Kidney (tissue), 14 donors: Measurements from ENCODE around the gene LILRA5. TPM values are rescaled to one million over a fixed set of nuclear protein-coding genes. Genes with fewer than 3 reads are reported as not detected.

Source experiments
- DNase-seq, 5 donors: peaks; one replicate each; pipeline ENCODE4 v3.0.0-alpha.2; 2013 to 2020
- FAIRE-seq: peaks from 2 replicates; lab custom pipeline; 2012; peaks lifted over from hg19 to GRCh38; lab: Jason Lieb, UNC
- H3K27ac ChIP-seq, 2 donors: one replicate each; pipeline ENCODE4 v1.7.0; 2013; ENCODE audit warnings: low read depth in 2 of 2, low read length in 2 of 2, inconsistent platforms in 1 of 2
- H3K27me3 ChIP-seq: one replicate; pipeline ENCODE4 v1.7.1; 2013; ENCODE audit warnings: low read length, inconsistent platforms; ENCODE audit not compliant: control insufficient read depth, insufficient read depth
- H3K36me3 ChIP-seq, 3 donors: one replicate each; pipeline versions ENCODE4 v1.7.0 to v1.7.1; 2013; ENCODE audit warnings: low read length in 3 of 3, control low read depth in 1 of 3, inconsistent platforms in 1 of 3; ENCODE audit not compliant: insufficient read depth in 3 of 3, control insufficient read depth in 2 of 3
- H3K4me1 ChIP-seq, 3 donors: one replicate each; pipeline versions ENCODE4 v1.7.0 to v1.7.1; 2013; ENCODE audit warnings: low read length in 3 of 3, inconsistent platforms in 1 of 3, low read depth in 1 of 3; ENCODE audit not compliant: control insufficient read depth in 2 of 3, insufficient read depth in 2 of 3
- H3K4me3 ChIP-seq, 3 donors: one replicate each; pipeline versions ENCODE4 v1.7.0 to v1.8.1; 2013; ENCODE audit warnings: low read length in 3 of 3, control low read depth in 1 of 3, inconsistent platforms in 1 of 3
- H3K9ac ChIP-seq, 3 donors: one replicate each; pipeline versions ENCODE4 v1.7.0 to v1.7.1; 2013; ENCODE audit warnings: low read length in 3 of 3, control low read depth in 1 of 3, inconsistent platforms in 1 of 3
- H3K9me3 ChIP-seq, 3 donors: one replicate each; pipeline versions ENCODE4 v1.7.0 to v1.7.1; 2013; ENCODE audit warnings: low read length in 3 of 3, control low read depth in 1 of 3, inconsistent platforms in 1 of 3; ENCODE audit not compliant: control insufficient read depth in 2 of 3, insufficient read depth in 1 of 3
- CTCF ChIP-seq: IDR thresholded peaks from 3 replicates; pipeline ENCODE4 v1.5.1; 2012; ENCODE audit warnings: mild to moderate bottlenecking, moderate library complexity, borderline replicate concordance; ENCODE audit not compliant: insufficient read depth; ENCODE audit errors: extremely low read depth
- intact Hi-C: fragments of 100-400 bp; cut with DNase I; formaldehyde crosslinking; loops from one replicate; pipeline ENCODE4 v1.11.1; 2022
- microRNA-seq: library from miRNA; unstranded; fragments of <30 nt; microRNA quantifications from one replicate; pipeline ENCODE4 v1.2.0, GENCODE V29; 2020
- polyA plus RNA-seq: library from polyadenylated mRNA; stranded (reverse); fragments of 350-450 nt; fragmentation: Illumina TruSeq; extraction: RNeasy Lipid Tissue Mini Kit (QIAGEN cat#74804); gene quantifications from one replicate; pipeline ENCODE4 v1.2.3, GENCODE V29; 2014; ENCODE audit warnings: low read depth, low replicate concordance; ENCODE audit not compliant: insufficient read depth
- total RNA-seq: library from RNA; stranded (reverse); fragmentation: NEBNext Ultra II Directional; extraction: Animal tissue kit (Norgen Biotek cat#: 25700); gene quantifications from one replicate; pipeline ENCODE4 v1.2.1, GENCODE V29; 2021
- donor health status: control.
- donor health status: control.
- donor health status: control.
- donor health status: control.
- donor health status: control.
- donor health status: DM: yes; HTN: yes; CAD: no.
- donor health status: Normal renal cell carcinoma (clear cell type).

The LILRA5 gene
- total and polyA plus RNA-seq, 2 donors from 2014 or later = 1.4 to 5.9 TPM

- no peaks in the 10 kb centered on the region for H3K36me3 ChIP-seq
- H3K4me3 ChIP-seq = no peak within 1 kb of the TSS
- FAIRE-seq (no peak), DNase-seq (no peak)
- intact Hi-C loops = no loop called here
- no peak for TF ChIP-seq CTCF
- H3K27me3 ChIP-seq = no peaks in the 10 kb centered on the region
- no peaks in the 10 kb centered on the region for H3K4me1 ChIP-seq
- H3K9me3 ChIP-seq = no peaks in the 10 kb centered on the region
- H3K9ac ChIP-seq = no peak within 1 kb of the TSS
- H3K27ac ChIP-seq = no peak within 1 kb of the TSS
These were observed 55.9 kb downstream of the LILRA5 start, which contains the start of gene LILRB5 for GRCh38 chr19:54257116-54257480. Gene LILRB5 (minus strand): TSS chr19:54257273. CDS start chr19:54257193, 80 bp downstream.

Small RNA genes within 50 kb of the gene (microRNA-seq; reads per million reads assigned to microRNA genes)
- gene MIR4752 = not detected

Other genes starting within 250 kb of the LILRA5 start
- gene VSTM1, start 249.3 kb downstream of the LILRA5 start, total RNA-seq = 0.35 TPM
- 1.0 TPM for gene VSTM1, start 249.3 kb downstream of the LILRA5 start, polyA plus RNA-seq
- gene TARM1, start 231.8 kb downstream of the LILRA5 start, total RNA-seq = not detected
- not detected for gene TARM1, start 231.8 kb downstream of the LILRA5 start, polyA plus RNA-seq
- gene OSCAR, start 212.4 kb downstream of the LILRA5 start, total RNA-seq = 5.1 TPM
- 0.77 TPM for gene OSCAR, start 212.4 kb downstream of the LILRA5 start, polyA plus RNA-seq
- 132 TPM for gene NDUFA3, start 210.3 kb downstream of the LILRA5 start, total RNA-seq
- 1,006 TPM for gene NDUFA3, start 210.3 kb downstream of the LILRA5 start, polyA plus RNA-seq
- 19.2 TPM for gene TFPT, start 197.5 kb downstream of the LILRA5 start, total RNA-seq
- 31.6 TPM for gene TFPT, start 197.5 kb downstream of the LILRA5 start, polyA plus RNA-seq
- 57.2 TPM for gene PRPF31, start 197.4 kb downstream of the LILRA5 start, total RNA-seq
- 55.9 TPM for gene PRPF31, start 197.4 kb downstream of the LILRA5 start, polyA plus RNA-seq
- 38.1 TPM for gene CNOT3, start 175.4 kb downstream of the LILRA5 start, total RNA-seq
- gene CNOT3, start 175.4 kb downstream of the LILRA5 start, polyA plus RNA-seq = 30.8 TPM
- 8.0 TPM for gene LENG1, start 153.4 kb downstream of the LILRA5 start, total RNA-seq
- 12.2 TPM for gene LENG1, start 153.4 kb downstream of the LILRA5 start, polyA plus RNA-seq
- 98.9 TPM for gene TMC4, start 140.0 kb downstream of the LILRA5 start, total RNA-seq
- gene TMC4, start 140.0 kb downstream of the LILRA5 start, polyA plus RNA-seq = 64.6 TPM
- 64.4 TPM for gene MBOAT7, start 123.6 kb downstream of the LILRA5 start, total RNA-seq
- 41.6 TPM for gene MBOAT7, start 123.6 kb downstream of the LILRA5 start, polyA plus RNA-seq
- 33.8 TPM for gene TSEN34, start 121.9 kb downstream of the LILRA5 start, total RNA-seq
- 51.0 TPM for gene TSEN34, start 121.9 kb downstream of the LILRA5 start, polyA plus RNA-seq
- gene RPS9, start 112.3 kb downstream of the LILRA5 start, total RNA-seq = 1,209 TPM
- 2,020 TPM for gene RPS9, start 112.3 kb downstream of the LILRA5 start, polyA plus RNA-seq
- gene LILRB3, start 90.2 kb downstream of the LILRA5 start, total RNA-seq = 10.0 TPM
- gene LILRB3, start 90.2 kb downstream of the LILRA5 start, polyA plus RNA-seq = 1.4 TPM
- 2.9 TPM for gene LILRA6, start 70.4 kb downstream of the LILRA5 start, total RNA-seq
- gene LILRA6, start 70.4 kb downstream of the LILRA5 start, polyA plus RNA-seq = not detected
- 5.9 TPM for gene LILRB5, start 55.9 kb downstream of the LILRA5 start, total RNA-seq
- 1.1 TPM for gene LILRB5, start 55.9 kb downstream of the LILRA5 start, polyA plus RNA-seq
- gene LILRB2, start 32.1 kb downstream of the LILRA5 start, total RNA-seq = 11.5 TPM
- gene LILRB2, start 32.1 kb downstream of the LILRA5 start, polyA plus RNA-seq = 1.9 TPM
- gene LILRA4, start 26.0 kb upstream of the LILRA5 start, total RNA-seq = 0.69 TPM
- not detected for gene LILRA4, start 26.0 kb upstream of the LILRA5 start, polyA plus RNA-seq
- gene LAIR1, start 51.8 kb upstream of the LILRA5 start, total RNA-seq = 41.9 TPM
- gene LAIR1, start 51.8 kb upstream of the LILRA5 start, polyA plus RNA-seq = 4.1 TPM
- 1.5 TPM for gene TTYH1, start 102.3 kb upstream of the LILRA5 start, total RNA-seq
- 1.9 TPM for gene TTYH1, start 102.3 kb upstream of the LILRA5 start, polyA plus RNA-seq
- 208 TPM for gene LENG8, start 136.0 kb upstream of the LILRA5 start, total RNA-seq
- 48.6 TPM for gene LENG8, start 136.0 kb upstream of the LILRA5 start, polyA plus RNA-seq
- 6.8 TPM for gene LENG9, start 150.6 kb upstream of the LILRA5 start, total RNA-seq
- 2.0 TPM for gene LENG9, start 150.6 kb upstream of the LILRA5 start, polyA plus RNA-seq
- 29.9 TPM for gene CDC42EP5, start 160.1 kb upstream of the LILRA5 start, total RNA-seq
- 19.3 TPM for gene CDC42EP5, start 160.1 kb upstream of the LILRA5 start, polyA plus RNA-seq
- gene LAIR2, start 189.7 kb upstream of the LILRA5 start, total RNA-seq = not detected
- gene LAIR2, start 189.7 kb upstream of the LILRA5 start, polyA plus RNA-seq = not detected